Right lobe of liver (tissue), 6 donors: ENCODE data around the gene SAP30L. TPM values are rescaled to one million over a fixed set of nuclear protein-coding genes. Genes with fewer than 3 reads are reported as not detected.

Experiments used
- ATAC-seq, 4 donors: fragments of 200-7000 bp; cut with Tn5 transposase; one replicate each; pipeline ENCODE4 v1.9.1; 2020; ENCODE audit warnings: mild to moderate bottlenecking in 4 of 4, moderate library complexity in 4 of 4
- DNase-seq, 3 donors: peaks; one replicate each; pipeline ENCODE4 v3.0.0-alpha.2; 2020
- H3K27ac ChIP-seq, 3 donors: fragments of 200-600 bp; one replicate each; pipeline ENCODE4 v1.8.0; 2022
- H3K27me3 ChIP-seq, 2 donors: fragments of 200-600 bp; one replicate each; pipeline ENCODE4 v1.8.0; 2022
- H3K36me3 ChIP-seq, 4 donors: fragments of 200-600 bp; sonication (generic) in 1 of 4; one replicate each; pipeline versions ENCODE4 v1.5.1 to v1.8.0; 2017 to 2022; ENCODE audit warnings: control low read depth in 1 of 4
- H3K4me1 ChIP-seq, 4 donors: fragments of 200-600 bp; sonication (generic) in 1 of 4; one replicate each; pipeline versions ENCODE4 v1.5.1 to v1.8.0; 2017 to 2022; ENCODE audit warnings: control low read depth in 1 of 4
- H3K4me3 ChIP-seq, 3 donors: fragments of 200-600 bp; one replicate each; pipeline ENCODE4 v1.8.0; 2022
- H3K9me3 ChIP-seq, 4 donors: fragments of 200-600 bp; sonication (generic) in 1 of 4; one replicate each; pipeline versions ENCODE4 v1.5.1 to v1.8.0; 2017 to 2022; ENCODE audit warnings: control low read depth in 1 of 4
- POLR2A ChIP-seq: fragments of 450-650 bp; IDR thresholded peaks from one replicate; pipeline ENCODE4 v1.6.1; 2017; ENCODE audit warnings: antibody characterized with exemption, mild to moderate bottlenecking
- WGBS: methylation state at CpG from one replicate; pipeline ENCODE4 v1.1.6; 2018; ENCODE audit warnings: low coverage, low lambda C conversion rate; ENCODE audit not compliant: insufficient coverage; ENCODE audit errors: missing lambda C conversion rate; 5-methylcytosine and 5-hydroxymethylcytosine counted together
- intact Hi-C, 2 donors: fragments of 100-400 bp; cut with DNase I; formaldehyde crosslinking; loops; one replicate each; pipeline versions ENCODE4 v1.11.2 to v1.14.1; 2022
- total RNA-seq, 6 experiments: library from RNA; depleted of rRNA in 2 of 6; stranded (reverse); fragments of >200 nt in 2 of 6; fragmentation: NEBNext Ultra II Directional in 3 of 6; extraction: Animal tissue kit (Norgen Biotek cat#: 25700) in 3 of 6; gene quantifications; one replicate each; pipeline versions ENCODE4 v1.1.0 to v1.2.4, GENCODE V29; 2016 to 2023
- TF ChIP-seq, protein P1 (sequence below), 4 donors: fragments of 200-600 bp in 3 of 4; fragments of 450-650 bp in 1 of 4; IDR thresholded peaks; one replicate each; pipeline versions ENCODE4 v1.5.1 to v1.8.0; 2016 to 2022; ENCODE audit warnings: antibody characterized with exemption in 4 of 4, mild to moderate bottlenecking in 2 of 4
- donor health status: DM: no; HTN: yes; CAD: no.
- donor health status: DM: no; HTN: no; CAD: no.
- donor health status: DM: no; HTN: no; CAD: no.
- donor health status: DM: no; HTN: yes; CAD: no.
- donor health status: DM: no; HTN: yes; CAD: no.

The SAP30L gene
- total RNA-seq, 6 experiments from 2014 or later = 9.7 to 24.9 (median 20.1) TPM

- TF ChIP-seq POLR2A = no peak
- TF ChIP-seq, protein P1, sequence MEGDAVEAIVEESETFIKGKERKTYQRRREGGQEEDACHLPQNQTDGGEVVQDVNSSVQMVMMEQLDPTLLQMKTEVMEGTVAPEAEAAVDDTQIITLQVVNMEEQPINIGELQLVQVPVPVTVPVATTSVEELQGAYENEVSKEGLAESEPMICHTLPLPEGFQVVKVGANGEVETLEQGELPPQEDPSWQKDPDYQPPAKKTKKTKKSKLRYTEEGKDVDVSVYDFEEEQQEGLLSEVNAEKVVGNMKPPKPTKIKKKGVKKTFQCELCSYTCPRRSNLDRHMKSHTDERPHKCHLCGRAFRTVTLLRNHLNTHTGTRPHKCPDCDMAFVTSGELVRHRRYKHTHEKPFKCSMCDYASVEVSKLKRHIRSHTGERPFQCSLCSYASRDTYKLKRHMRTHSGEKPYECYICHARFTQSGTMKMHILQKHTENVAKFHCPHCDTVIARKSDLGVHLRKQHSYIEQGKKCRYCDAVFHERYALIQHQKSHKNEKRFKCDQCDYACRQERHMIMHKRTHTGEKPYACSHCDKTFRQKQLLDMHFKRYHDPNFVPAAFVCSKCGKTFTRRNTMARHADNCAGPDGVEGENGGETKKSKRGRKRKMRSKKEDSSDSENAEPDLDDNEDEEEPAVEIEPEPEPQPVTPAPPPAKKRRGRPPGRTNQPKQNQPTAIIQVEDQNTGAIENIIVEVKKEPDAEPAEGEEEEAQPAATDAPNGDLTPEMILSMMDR (IDR thresholded peaks at IDR 0.05) = no peak
- no peak for DNase-seq
- WGBS = no CpG with 5 or more reads among the region's 5 CpGs
- H3K27me3 ChIP-seq = no peaks in the 10 kb centered on the region
- ATAC-seq = no peak
- no peaks in the 10 kb centered on the region for H3K9me3 ChIP-seq
- no peak overlapping the region for H3K4me3 ChIP-seq
- H3K4me1 ChIP-seq = no peaks in the 10 kb centered on the region
- intact Hi-C loops = loop anchor here in 1 of 2 donors (10.0 kb wide), 1 partner anchor 354 kb away; no protein-coding TSS in a partner anchor
- H3K27ac ChIP-seq = no peak overlapping the region
- H3K36me3 ChIP-seq = peaks cover 0 to 3% (median 0%) of the 10 kb centered on the region in 4 donors
These were observed 27.4 kb upstream of the SAP30L start for GRCh38 chr5:154418344-154418820.

DNA sequence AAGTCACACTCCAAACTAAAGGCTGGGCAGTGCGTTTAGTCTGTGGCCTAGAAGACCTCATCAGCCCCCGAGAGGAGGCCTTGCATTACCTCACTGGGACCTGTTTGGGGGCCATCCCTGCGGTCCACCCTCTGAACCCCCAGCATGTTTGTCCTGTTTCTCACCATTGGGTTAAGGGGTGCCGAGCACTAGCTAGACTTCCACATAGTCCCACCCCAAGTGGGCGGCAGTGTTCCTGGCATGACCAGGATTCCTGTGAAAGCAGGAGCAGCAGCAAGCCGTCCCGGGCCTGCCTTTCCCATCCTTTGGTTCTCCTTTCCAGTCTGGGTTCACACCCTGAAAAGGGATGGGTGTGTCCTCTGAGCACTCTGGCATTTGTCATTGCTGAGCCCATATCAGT, 26.6 kb upstream of the SAP30L start:
- H3K4me1 ChIP-seq = peaks cover 0 to 3% (median 0%) of the 10 kb centered on the region in 4 donors
- H3K4me3 ChIP-seq = no peak overlapping the region
- H3K36me3 ChIP-seq = peaks cover 0 to 3% (median 0%) of the 10 kb centered on the region in 4 donors
- WGBS = no CpG with 5 or more reads among the region's 7 CpGs
- TF ChIP-seq, protein P1 (IDR thresholded peaks at IDR 0.05) = no peak
- no peak for TF ChIP-seq POLR2A
- intact Hi-C loops = loop anchor here in 1 of 2 donors (10.0 kb wide), 1 partner anchor 354 kb away; no protein-coding TSS in a partner anchor
- H3K9me3 ChIP-seq = no peaks in the 10 kb centered on the region
- no peak overlapping the region for H3K27ac ChIP-seq
- DNase-seq = no peak
- ATAC-seq = no peak
- no peaks in the 10 kb centered on the region for H3K27me3 ChIP-seq

DNA sequence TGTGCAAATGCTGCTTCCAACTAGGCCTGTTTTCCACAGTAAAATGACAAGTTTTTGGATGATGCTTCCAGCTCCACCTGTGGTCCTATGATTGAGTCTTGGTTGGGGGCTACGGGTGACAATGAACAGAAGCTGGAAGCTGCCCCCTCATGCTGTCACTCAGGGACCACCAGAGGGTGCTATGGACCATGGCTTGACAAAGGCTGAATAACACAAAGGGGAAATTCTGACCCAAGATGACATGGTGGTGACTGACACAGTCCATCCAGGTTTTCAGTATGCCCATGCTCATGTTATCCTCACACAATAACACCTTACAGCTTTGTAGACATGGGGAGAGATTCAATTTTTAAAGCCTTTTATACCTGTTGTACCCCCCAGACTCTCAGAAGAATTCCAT, 23.9 kb upstream of the SAP30L start:
- ATAC-seq = peak in 1 of 4 donors; percentile 42
- no peak for TF ChIP-seq POLR2A
- TF ChIP-seq, protein P1 (IDR thresholded peaks at IDR 0.05) = peak in 3 of 4 donors; percentile 23 to 34 (median 26)
- 88% methylated on average over 1 of the region's 1 CpG for WGBS

GRCh38 chr5:154422298-154422697, 23.5 kb upstream of the SAP30L start:
- no peak overlapping the region for H3K27ac ChIP-seq
- TF ChIP-seq POLR2A = no peak
- TF ChIP-seq, protein P1 (IDR thresholded peaks at IDR 0.05) = no peak
- H3K36me3 ChIP-seq = peaks cover 0 to 3% (median 0%) of the 10 kb centered on the region in 4 donors
- no peak overlapping the region for H3K4me3 ChIP-seq
- H3K4me1 ChIP-seq = peaks cover 0 to 7% (median 0%) of the 10 kb centered on the region in 4 donors
- no peaks in the 10 kb centered on the region for H3K9me3 ChIP-seq
- 86% methylated on average over 2 of the region's 2 CpGs for WGBS
- ATAC-seq = no peak
- intact Hi-C loops = no loop called here
- no peak for DNase-seq
- H3K27me3 ChIP-seq = no peaks in the 10 kb centered on the region

More for the DNA sequence above, 23.9 kb upstream of the SAP30L start:
- Histone ChIP-seq H3K27ac (no peak overlapping the region), H3K27me3 (no peaks in the 10 kb centered on the region), H3K9me3 (no peaks in the 10 kb centered on the region), H3K36me3 (peaks cover 0 to 3% (median 0%) of the 10 kb centered on the region in 4 donors), H3K4me3 (no peak overlapping the region), H3K4me1 (peaks cover 0 to 7% (median 0%) of the 10 kb centered on the region in 4 donors)
- DNase-seq = no peak
- intact Hi-C loops = no loop called here
